HG03378 (cell line): ENCODE results near the gene HSPBP1.

Source experiments
- ATAC-seq: cut with Tn5 transposase; IDR thresholded peaks from one replicate; pipeline ENCODE4 v1.9.1; 2021; ENCODE audit warnings: mild to moderate bottlenecking, moderate library complexity; ENCODE audit not compliant: unreplicated experiment

Gene HSPBP1

DNA sequence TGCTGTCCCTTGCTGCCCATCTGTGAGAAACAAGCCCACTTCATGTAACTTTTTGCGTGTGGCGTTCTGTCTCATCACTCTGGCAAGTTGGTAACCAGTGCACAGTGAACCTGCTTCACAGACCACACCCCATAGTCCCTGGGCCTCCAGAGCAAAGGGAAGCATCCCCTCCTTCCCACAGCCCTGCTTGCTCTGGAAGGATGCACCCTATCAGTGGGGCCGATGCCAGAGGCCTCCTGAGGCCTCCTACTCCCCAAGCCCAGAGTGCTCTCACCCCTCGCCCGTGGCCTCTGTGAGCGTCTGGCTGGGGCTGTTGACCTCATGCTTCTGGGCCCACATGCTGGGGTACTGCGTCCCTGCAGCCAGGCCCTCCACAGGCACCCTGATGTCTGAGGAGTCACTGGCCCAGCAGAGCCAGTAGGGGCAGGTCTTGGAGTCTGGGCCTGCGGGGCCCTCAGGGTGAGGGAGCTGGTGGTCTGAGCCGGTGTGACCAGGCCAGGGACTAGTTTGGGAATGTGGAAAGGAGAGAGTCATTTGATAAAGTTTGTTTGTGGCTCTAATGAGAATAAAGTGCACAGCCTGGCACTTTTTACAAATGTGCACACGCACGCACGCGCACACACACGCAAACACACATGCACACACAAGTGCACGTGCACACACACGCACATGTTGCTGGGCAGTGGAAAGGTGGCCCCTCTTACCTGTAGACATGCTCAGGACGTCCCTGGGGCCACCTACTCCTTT, 56.4 kb downstream of the HSPBP1 start:
- no peak for ATAC-seq

DNA sequence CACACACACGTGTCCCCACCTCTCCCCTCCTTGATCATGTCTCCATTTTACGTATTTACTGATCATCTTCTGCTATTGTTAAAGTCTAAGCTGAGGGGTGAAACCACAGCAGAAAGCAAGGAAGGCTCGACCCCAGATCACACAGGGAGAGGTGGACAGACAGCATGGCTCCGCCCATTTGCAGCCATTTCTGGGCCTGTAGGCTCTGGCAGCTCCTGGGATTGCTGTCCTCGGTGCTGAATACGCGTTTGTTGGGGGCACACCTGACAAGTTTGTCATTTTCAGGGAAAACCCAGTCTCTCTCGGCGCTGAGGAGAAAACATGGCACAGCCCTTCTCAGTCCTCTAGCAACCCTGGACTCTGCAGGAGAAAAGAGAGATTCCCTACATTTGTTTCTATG, 59.4 kb downstream of the HSPBP1 start:
- no peak for ATAC-seq

DNA sequence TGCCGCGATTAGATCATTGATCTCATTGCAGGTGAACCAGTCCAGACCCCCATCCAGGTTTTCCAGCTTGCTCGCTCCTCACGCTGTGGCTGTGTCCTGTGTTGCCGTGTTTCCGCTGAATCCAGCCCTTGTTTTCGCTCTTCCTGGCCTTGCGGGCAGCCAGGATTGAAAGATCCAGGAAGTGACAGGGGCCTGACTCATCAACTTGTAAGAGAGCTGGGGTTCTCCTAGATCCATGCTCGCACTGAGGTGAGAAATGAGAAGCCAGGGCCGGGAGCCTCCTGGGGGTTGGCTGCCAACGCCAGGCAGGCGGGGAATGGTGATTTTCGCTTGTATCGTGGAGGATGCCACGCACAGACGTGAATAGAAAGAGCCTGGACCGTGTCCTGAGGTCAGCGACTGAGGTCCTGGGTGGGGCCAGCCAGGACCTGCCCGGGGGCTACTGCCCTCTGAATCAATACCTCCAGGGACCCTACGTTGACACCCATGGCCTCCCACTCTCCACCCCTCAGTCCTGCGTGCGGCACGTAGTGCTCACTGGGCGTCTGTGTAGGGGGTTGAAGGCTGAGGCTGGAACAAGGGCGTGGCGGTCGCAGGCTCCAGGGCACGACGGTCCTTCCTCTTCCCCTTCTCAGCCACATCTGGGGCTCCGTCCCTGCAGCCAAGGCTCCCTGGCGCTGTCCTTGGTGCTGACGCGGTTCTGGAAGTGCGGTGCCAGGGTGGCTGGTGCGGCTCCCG, 63.3 kb downstream of the HSPBP1 start:
- ATAC-seq, result no peak

DNA sequence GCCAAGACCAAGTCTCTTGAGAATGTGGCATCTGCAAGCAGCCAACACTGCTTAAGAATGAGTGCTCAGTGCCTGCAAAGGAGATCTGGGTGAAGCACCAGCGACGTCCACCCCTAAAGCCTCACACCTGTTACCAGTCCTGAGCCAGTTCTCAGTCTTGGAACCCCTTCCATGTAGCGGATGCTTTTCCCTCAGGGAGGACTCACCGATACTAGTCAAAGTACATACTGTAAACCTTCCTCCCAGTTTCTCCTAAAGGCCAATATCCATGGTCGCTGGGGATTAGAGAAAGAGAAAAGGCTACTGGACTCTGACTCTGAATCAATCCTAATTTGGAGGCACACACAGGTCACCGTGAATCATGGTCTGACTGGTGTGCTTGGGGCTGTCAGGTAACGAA, 66.4 kb downstream of the HSPBP1 start:
- no peak for ATAC-seq

DNA sequence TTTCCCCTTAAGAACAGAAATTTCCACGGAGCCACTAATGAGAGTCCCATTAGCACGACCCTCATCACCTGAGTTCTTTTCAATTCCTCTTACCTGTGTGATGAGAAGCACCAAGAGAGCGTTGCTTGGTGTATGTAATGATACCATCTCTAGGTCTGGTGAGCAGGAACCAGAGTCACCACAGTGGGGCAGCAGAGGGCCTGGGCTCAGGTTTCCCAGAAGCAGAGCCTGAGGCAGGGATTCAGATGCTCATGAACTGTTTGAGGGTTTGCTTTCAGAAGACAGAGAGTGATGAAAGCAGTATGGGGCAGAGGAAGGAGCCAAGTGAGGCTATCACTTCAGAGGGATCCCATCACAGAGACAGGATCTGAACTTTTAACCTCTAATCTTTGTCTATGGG, 67.5 kb downstream of the HSPBP1 start:
- no peak for ATAC-seq
